Measurements from ENCODE around the gene IQCB1.

- TF ChIP-seq YY1 (IDR thresholded peaks at IDR 0.05; ENCODE audit: low read depth, low read length) (no peak), SP1 (IDR thresholded peaks at IDR 0.05; ENCODE audit: low read depth, low read length) (no peak), RFX5 (IDR thresholded peaks at IDR 0.05; ENCODE audit: borderline replicate concordance, low read depth, low read length) (no peak), CTCF (IDR thresholded peaks at IDR 0.05; ENCODE audit: control extremely low read depth in 1 of 3, insufficient read depth in 1 of 3, low read depth in 1 of 3, low read length in 3 of 3) (no peak)
Measured at GRCh38 chr3:121724130-121724529, 110.7 kb downstream of the IQCB1 start.
